ENCODE results near the gene RETREG2. TPM values are rescaled to one million over a fixed set of nuclear protein-coding genes. Genes with fewer than 3 reads are reported as not detected.

RETREG2 gene, protein sequence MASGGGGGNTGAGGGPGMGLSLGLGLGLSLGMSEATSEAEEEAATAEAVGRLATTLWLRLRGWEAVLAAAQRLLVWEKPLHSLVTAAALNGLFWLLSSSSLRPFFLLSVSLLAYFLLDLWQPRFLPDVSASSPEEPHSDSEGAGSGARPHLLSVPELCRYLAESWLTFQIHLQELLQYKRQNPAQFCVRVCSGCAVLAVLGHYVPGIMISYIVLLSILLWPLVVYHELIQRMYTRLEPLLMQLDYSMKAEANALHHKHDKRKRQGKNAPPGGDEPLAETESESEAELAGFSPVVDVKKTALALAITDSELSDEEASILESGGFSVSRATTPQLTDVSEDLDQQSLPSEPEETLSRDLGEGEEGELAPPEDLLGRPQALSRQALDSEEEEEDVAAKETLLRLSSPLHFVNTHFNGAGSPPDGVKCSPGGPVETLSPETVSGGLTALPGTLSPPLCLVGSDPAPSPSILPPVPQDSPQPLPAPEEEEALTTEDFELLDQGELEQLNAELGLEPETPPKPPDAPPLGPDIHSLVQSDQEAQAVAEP
- total RNA-seq (10 to 100 TPM; 37.3 to 48.2 (median 43.2) TPM), polyA plus RNA-seq (10 to 100 TPM; 36.6 to 81.3 (median 43.5) TPM)

DNA sequence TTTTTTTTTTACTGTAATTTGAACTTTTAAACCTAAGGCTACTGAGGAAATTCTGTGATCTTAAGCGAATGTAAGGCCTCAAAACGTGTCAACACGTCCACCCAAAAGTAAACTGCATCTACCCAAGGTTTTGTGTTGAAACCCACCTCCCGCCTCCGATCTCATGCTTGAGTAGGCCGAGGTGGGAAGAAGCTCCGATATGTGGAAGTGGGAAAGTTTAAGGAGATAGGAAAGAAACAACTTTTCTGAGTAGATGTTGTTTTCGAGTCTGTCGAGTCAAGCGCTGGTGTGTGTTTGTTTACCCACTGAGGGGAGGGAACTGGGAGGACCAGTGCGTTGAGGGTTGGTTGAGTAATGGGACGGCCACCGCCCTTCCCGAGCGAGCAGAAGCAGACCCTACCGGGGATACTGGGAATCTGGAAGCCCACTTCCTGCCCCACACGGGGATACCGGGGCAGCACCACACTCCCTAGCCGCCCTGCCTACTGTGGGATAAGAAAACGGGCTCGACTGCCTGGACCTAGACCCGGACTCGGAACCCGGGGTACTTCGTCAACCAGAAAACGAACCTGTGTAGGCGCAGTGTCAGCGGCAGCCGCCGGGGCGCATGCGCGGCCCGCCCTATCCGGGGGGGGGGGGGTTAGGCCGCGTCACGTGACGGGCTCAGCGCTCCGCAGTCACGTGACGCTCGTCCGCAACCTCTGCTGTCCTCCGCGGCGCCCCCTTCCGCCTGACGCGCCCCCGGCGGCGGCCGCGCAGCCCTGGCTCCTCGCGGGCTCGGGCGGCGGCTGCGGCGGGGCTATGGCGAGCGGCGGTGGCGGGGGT lies at the start of gene RETREG2:
Gene RETREG2, plus strand, starts transcription at position 724 of the 825 bp plus-strand sequence. Its CDS starts 78 bp downstream, at position 802.
- Histone ChIP-seq H3K4me3 (peak within 1 kb of the TSS; percentile 64 to 97 (median 86)), H3K36me3 (peaks cover 29 to 58% (median 44%) of the 10 kb centered on the region in 4 donors), H3K27ac (peak within 1 kb of the TSS; percentile 91 to 99 (median 94)), H3K27me3 (no peaks in the 10 kb centered on the region), H3K4me1 (peaks cover 2 to 39% (median 31%) of the 10 kb centered on the region in 4 donors), H3K9me3 (no peaks in the 10 kb centered on the region)
- WGBS, 2 donors = 0% methylated on average over 67 of the region's 67 CpGs
- DNase-seq = peak; percentile 94
- TF ChIP-seq POLR2AphosphoS5 (IDR thresholded peaks at IDR 0.05) (peak; percentile 97 to 100 (median 100)), POLR2A (IDR thresholded peaks at IDR 0.05) (peak; percentile 98 to 99), EP300 (IDR thresholded peaks at IDR 0.05) (peak in 1 of 4 donors; percentile 28)
- TF ChIP-seq, protein P1, sequence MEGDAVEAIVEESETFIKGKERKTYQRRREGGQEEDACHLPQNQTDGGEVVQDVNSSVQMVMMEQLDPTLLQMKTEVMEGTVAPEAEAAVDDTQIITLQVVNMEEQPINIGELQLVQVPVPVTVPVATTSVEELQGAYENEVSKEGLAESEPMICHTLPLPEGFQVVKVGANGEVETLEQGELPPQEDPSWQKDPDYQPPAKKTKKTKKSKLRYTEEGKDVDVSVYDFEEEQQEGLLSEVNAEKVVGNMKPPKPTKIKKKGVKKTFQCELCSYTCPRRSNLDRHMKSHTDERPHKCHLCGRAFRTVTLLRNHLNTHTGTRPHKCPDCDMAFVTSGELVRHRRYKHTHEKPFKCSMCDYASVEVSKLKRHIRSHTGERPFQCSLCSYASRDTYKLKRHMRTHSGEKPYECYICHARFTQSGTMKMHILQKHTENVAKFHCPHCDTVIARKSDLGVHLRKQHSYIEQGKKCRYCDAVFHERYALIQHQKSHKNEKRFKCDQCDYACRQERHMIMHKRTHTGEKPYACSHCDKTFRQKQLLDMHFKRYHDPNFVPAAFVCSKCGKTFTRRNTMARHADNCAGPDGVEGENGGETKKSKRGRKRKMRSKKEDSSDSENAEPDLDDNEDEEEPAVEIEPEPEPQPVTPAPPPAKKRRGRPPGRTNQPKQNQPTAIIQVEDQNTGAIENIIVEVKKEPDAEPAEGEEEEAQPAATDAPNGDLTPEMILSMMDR (IDR thresholded peaks at IDR 0.05) = peak in 1 of 4 experiments; percentile 25
- intact Hi-C loops (cut with DNase I) = loop anchor here (1.0 to 5.0 kb wide), 8 partner anchors 17 to 210 kb away; partner anchors contain the start of genes ABCB6, ANKZF1, ATG9A and DNAJB2

GRCh38 chr2:219128396-219128795 lies 49.7 kb upstream of the RETREG2 start:
- no peak overlapping the region for H3K27ac ChIP-seq
- intact Hi-C loops (cut with DNase I) = no loop called here
- H3K36me3 ChIP-seq = no peaks in the 10 kb centered on the region
- no peaks in the 10 kb centered on the region for H3K4me1 ChIP-seq
- no peak overlapping the region for H3K4me3 ChIP-seq
- no peaks in the 10 kb centered on the region for H3K9me3 ChIP-seq
- no peaks in the 10 kb centered on the region for H3K27me3 ChIP-seq
- 78 to 93% methylated on average over 7 of the region's 7 CpGs for WGBS, 2 donors
- DNase-seq = no peak
- TF ChIP-seq, protein P1 (IDR thresholded peaks at IDR 0.05) = no peak
- TF ChIP-seq POLR2AphosphoS5 (IDR thresholded peaks at IDR 0.05) (no peak), EP300 (IDR thresholded peaks at IDR 0.05) (no peak), POLR2A (IDR thresholded peaks at IDR 0.05) (no peak)

GRCh38 chr2:219129589-219129988 lies 48.5 kb upstream of the RETREG2 start:
- H3K4me1 ChIP-seq = no peaks in the 10 kb centered on the region
- H3K27me3 ChIP-seq = no peaks in the 10 kb centered on the region
- no peak overlapping the region for H3K4me3 ChIP-seq
- DNase-seq = no peak
- 93 to 96% methylated on average over 16 of the region's 16 CpGs for WGBS, 2 donors
- intact Hi-C loops (cut with DNase I) = no loop called here
- TF ChIP-seq POLR2AphosphoS5 (IDR thresholded peaks at IDR 0.05) = no peak
- no peak for TF ChIP-seq POLR2A (IDR thresholded peaks at IDR 0.05)
- TF ChIP-seq, protein P1 (IDR thresholded peaks at IDR 0.05) = no peak
- TF ChIP-seq EP300 (IDR thresholded peaks at IDR 0.05) = no peak
- H3K27ac ChIP-seq = no peak overlapping the region
- H3K9me3 ChIP-seq = no peaks in the 10 kb centered on the region
- no peaks in the 10 kb centered on the region for H3K36me3 ChIP-seq

- no peak for DNase-seq
- intact Hi-C loops (cut with DNase I) = no loop called here
- no peaks in the 10 kb centered on the region for H3K9me3 ChIP-seq
- TF ChIP-seq, protein P1 (IDR thresholded peaks at IDR 0.05) = no peak
- no peak for TF ChIP-seq POLR2A (IDR thresholded peaks at IDR 0.05)
- no peak for TF ChIP-seq EP300 (IDR thresholded peaks at IDR 0.05)
- TF ChIP-seq POLR2AphosphoS5 (IDR thresholded peaks at IDR 0.05) = no peak
- no peaks in the 10 kb centered on the region for H3K36me3 ChIP-seq
- no peak overlapping the region for H3K4me3 ChIP-seq
- no peaks in the 10 kb centered on the region for H3K27me3 ChIP-seq
- H3K4me1 ChIP-seq = no peaks in the 10 kb centered on the region
- no peak overlapping the region for H3K27ac ChIP-seq
- 91% methylated on average over 3 of the region's 3 CpGs for WGBS, 2 donors
Measured at GRCh38 chr2:219131327-219131726, 46.7 kb upstream of the RETREG2 start.
